A549 (cell line): ENCODE results near the gene GRAMD2A.

ENCODE experiments used
- CHD2 ChIP-seq: fragments of 150-350 bp; IDR thresholded peaks from 2 replicates; pipeline ENCODE4 v1.6.1; 2014; ENCODE audit warnings: low read length; ENCODE audit not compliant: partially characterized antibody
- CHD4 ChIP-seq: fragments of 200-600 bp; sonication (generic); IDR thresholded peaks from 2 replicates; pipeline ENCODE4 v1.6.1; 2016; ENCODE audit warnings: antibody characterized with exemption, mild to moderate bottlenecking, borderline replicate concordance
- ESRRA ChIP-seq: fragments of 150-350 bp; IDR thresholded peaks from 2 replicates; pipeline ENCODE4 v1.6.1; 2014; ENCODE audit warnings: mild to moderate bottlenecking, low read length, borderline replicate concordance
- JUNB ChIP-seq: fragments of >200 bp; sonication (Bioruptor Twin); formaldehyde crosslinking; IDR thresholded peaks from 2 replicates; pipeline ENCODE4 v1.6.1; 2016
- NR3C1 ChIP-seq: fragments of >200 bp; sonication (Bioruptor Twin); formaldehyde crosslinking; IDR thresholded peaks from 3 replicates; pipeline ENCODE4 v1.6.1; 2017
- POLR2A ChIP-seq: IDR thresholded peaks from 2 replicates; pipeline ENCODE4 v1.6.1; 2012; ENCODE audit warnings: mild to moderate bottlenecking, low read length
- RARB ChIP-seq: fragments of 250-450 bp; sonication (Bioruptor Pico); IDR thresholded peaks from 2 replicates; pipeline ENCODE4 v1.8.0; 2021; ENCODE audit warnings: mild to moderate bottlenecking, moderate library complexity
- SMC3 ChIP-seq: fragments of >200 bp; sonication (Bioruptor Twin); formaldehyde crosslinking; IDR thresholded peaks from 3 replicates; pipeline ENCODE4 v1.6.1; 2018; ENCODE audit warnings: inconsistent platforms
- TFCP2L1 ChIP-seq: fragments of 250-450 bp; sonication (Bioruptor Pico); IDR thresholded peaks from 2 replicates; pipeline ENCODE4 v1.5.0; 2021; ENCODE audit warnings: mild to moderate bottlenecking
- ZC3H11A ChIP-seq: fragments of 450-650 bp; IDR thresholded peaks from 2 replicates; pipeline ENCODE4 v1.6.1; 2014; ENCODE audit warnings: antibody characterized with exemption, mild to moderate bottlenecking
- TF ChIP-seq, protein P1 (sequence below): fragments of >200 bp; sonication (Bioruptor Twin); formaldehyde crosslinking; IDR thresholded peaks from 3 replicates; pipeline ENCODE4 v1.5.1; 2016
- TF ChIP-seq, protein P2 (sequence below): IDR thresholded peaks from 2 replicates; pipeline ENCODE4 v1.6.1; 2012; ENCODE audit warnings: low read depth, borderline replicate concordance
- TF ChIP-seq, protein P3 (sequence below): fragments of 450-650 bp; IDR thresholded peaks from 2 replicates; pipeline ENCODE4 v1.6.1; 2014; ENCODE audit warnings: antibody characterized with exemption
- TF ChIP-seq, protein P4 (sequence below): fragments of 250-450 bp; sonication (Bioruptor Pico); IDR thresholded peaks from 2 replicates; pipeline ENCODE4 v1.5.0; 2021; ENCODE audit warnings: mild to moderate bottlenecking, moderate library complexity, borderline replicate concordance

DNA sequence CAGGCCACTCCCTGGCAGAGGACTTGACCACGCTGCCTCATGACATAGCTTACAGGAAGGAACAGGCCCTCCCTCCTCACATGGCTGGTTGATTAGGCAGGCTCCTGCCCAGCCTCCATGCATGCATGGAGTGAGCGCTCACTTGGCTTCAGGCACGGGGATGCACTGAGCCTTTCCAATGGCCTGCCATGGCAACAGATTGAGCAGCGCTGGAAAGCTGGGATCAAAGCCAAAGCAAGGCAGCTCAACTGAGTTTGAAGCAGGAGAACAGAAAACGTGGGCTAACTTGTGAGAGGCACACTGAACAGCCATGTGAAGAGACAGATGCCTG is 5.9 kb upstream of the GRAMD2A start:
- no peak for TF ChIP-seq ESRRA
- TF ChIP-seq, protein P1, sequence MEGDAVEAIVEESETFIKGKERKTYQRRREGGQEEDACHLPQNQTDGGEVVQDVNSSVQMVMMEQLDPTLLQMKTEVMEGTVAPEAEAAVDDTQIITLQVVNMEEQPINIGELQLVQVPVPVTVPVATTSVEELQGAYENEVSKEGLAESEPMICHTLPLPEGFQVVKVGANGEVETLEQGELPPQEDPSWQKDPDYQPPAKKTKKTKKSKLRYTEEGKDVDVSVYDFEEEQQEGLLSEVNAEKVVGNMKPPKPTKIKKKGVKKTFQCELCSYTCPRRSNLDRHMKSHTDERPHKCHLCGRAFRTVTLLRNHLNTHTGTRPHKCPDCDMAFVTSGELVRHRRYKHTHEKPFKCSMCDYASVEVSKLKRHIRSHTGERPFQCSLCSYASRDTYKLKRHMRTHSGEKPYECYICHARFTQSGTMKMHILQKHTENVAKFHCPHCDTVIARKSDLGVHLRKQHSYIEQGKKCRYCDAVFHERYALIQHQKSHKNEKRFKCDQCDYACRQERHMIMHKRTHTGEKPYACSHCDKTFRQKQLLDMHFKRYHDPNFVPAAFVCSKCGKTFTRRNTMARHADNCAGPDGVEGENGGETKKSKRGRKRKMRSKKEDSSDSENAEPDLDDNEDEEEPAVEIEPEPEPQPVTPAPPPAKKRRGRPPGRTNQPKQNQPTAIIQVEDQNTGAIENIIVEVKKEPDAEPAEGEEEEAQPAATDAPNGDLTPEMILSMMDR, result no peak
- TF ChIP-seq, protein P2, sequence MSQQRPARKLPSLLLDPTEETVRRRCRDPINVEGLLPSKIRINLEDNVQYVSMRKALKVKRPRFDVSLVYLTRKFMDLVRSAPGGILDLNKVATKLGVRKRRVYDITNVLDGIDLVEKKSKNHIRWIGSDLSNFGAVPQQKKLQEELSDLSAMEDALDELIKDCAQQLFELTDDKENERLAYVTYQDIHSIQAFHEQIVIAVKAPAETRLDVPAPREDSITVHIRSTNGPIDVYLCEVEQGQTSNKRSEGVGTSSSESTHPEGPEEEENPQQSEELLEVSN, result no peak
- TF ChIP-seq POLR2A, result no peak
- TF ChIP-seq CHD2, result no peak
- TF ChIP-seq NR3C1, result no peak
- TF ChIP-seq ZC3H11A, result no peak
- no peak for TF ChIP-seq JUNB
- TF ChIP-seq, protein P3, sequence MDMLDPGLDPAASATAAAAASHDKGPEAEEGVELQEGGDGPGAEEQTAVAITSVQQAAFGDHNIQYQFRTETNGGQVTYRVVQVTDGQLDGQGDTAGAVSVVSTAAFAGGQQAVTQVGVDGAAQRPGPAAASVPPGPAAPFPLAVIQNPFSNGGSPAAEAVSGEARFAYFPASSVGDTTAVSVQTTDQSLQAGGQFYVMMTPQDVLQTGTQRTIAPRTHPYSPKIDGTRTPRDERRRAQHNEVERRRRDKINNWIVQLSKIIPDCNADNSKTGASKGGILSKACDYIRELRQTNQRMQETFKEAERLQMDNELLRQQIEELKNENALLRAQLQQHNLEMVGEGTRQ, result no peak
- TF ChIP-seq SMC3, result no peak
- TF ChIP-seq TFCP2L1 (CRISPR knock-in tag), result no peak
- no peak for TF ChIP-seq CHD4
- no peak for TF ChIP-seq RARB (CRISPR knock-in tag)
- TF ChIP-seq, protein P4, sequence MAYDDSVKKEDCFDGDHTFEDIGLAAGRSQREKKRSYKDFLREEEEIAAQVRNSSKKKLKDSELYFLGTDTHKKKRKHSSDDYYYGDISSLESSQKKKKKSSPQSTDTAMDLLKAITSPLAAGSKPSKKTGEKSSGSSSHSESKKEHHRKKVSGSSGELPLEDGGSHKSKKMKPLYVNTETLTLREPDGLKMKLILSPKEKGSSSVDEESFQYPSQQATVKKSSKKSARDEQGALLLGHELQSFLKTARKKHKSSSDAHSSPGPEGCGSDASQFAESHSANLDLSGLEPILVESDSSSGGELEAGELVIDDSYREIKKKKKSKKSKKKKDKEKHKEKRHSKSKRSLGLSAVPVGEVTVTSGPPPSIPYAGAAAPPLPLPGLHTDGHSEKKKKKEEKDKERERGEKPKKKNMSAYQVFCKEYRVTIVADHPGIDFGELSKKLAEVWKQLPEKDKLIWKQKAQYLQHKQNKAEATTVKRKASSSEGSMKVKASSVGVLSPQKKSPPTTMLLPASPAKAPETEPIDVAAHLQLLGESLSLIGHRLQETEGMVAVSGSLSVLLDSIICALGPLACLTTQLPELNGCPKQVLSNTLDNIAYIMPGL, result no peak
